Activated CD4-positive, CD25-positive, alpha-beta regulatory T cell treated with anti-CD3 and anti-CD28 coated beads, Interleukin-2, amount 50 U/mL, for 24 hours (primary cell): ENCODE measurements around the gene TMEM183A.

ENCODE experiments used
- ATAC-seq, 2 donors: fragments of 150-1000 bp; cut with Tn5 transposase; one replicate each; pipeline ENCODE4 v1.10.0; 2021; ENCODE audit warnings: mild to moderate bottlenecking in 1 of 2, moderate library complexity in 1 of 2

Gene TMEM183A

GRCh38 chr1:203031467-203031866 lies 24.3 kb downstream of the TMEM183A start:
- ATAC-seq = no peak

DNA sequence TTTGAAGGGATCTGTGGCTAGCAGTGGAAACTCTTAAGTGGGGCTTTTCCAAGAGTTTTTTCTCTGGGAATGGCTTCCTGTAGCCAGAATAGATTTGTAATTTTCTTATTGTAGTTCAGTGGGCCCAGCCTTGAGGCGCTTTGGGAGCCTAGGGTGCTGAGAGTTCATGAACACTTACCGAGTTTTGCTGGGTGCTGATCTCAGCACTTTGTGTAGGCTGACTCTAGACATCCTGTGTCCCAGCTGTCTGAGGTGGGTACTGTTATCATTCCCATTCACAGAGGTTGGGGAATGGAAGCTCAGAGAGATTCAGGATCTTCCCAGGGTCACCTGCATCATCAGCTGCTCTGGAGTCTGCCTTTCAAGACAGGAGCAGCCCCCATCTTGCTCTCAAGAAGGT lies 26.1 kb downstream of the TMEM183A start:
- no peak for ATAC-seq

GRCh38 chr1:203033917-203034316 lies 26.7 kb downstream of the TMEM183A start:
- no peak for ATAC-seq

DNA sequence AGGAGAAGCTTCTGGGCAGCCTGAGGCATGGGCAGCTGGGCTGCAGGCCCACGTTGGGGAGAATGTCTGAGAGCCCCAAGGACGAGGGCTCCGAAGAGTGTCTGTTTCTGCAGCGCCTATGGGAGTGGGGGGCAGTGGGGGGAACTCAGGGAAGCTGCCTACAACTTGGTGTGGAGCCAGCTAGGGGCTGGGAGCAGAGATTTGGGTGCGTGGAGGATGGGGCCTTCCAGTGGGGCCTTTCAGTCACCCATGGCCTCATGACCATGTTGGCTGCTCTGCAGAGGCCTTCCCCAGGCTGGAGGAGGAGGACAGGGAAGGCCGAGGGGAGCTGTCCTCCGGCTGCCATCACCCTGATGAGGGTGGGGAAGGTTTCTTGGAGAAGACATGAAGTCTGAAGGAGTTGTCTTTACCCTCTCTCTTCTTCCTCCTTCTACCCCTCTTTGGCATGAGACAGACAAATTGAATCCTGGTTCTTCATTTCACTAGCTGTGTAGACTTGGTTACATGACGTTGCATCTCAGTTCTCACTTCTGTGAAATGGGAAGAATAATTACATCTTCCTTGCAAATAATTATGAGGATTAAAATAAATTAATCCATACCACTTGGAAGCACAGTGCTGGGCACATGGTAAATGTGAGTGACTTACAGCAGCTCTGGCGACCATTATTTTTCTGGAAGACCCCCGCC lies 27.4 kb downstream of the TMEM183A start:
- ATAC-seq = no peak

DNA sequence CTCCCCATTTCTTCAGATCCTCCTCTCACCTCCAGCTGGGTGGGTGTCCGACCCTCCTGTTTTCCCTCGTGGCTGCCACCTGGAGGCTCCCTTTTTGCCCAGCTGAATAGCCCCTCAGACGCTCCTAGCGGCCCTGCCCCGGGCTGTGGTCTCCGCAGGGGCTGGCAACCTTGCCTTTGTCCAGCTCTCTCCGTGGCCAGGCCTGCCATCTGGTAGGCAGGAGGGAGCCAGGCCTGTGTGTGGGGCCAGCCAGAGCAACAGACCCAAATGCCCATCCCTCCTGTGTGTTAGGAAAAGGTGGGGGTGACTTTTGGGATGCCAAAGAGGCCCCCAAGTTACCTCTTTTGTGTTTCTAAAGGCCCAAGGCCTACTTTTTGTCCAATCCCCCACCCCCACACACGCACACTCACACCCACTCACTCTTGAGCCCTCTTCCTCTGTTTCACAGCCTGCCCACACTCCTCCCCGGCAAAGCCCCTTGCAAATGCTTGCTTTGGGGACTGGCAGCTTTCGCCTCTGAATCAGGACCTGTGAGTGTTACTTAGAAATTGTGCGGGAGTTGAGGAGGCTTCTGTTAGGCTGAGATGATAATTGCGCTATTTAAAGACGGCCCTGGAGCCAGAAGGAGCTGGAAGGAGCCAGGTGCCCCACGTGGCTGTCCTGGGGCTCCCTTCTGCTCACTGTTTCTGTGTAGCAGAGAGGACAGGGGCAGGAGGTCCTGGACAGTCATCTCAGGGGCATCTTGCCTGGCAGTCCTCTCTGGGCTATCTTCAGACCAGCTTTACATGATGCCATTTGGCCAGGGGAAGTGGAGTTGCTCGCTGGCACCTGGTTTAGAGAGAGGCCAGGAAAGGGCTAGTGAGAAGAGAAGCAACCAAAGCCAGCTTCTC lies 28.2 kb downstream of the TMEM183A start:
- ATAC-seq = no peak

DNA sequence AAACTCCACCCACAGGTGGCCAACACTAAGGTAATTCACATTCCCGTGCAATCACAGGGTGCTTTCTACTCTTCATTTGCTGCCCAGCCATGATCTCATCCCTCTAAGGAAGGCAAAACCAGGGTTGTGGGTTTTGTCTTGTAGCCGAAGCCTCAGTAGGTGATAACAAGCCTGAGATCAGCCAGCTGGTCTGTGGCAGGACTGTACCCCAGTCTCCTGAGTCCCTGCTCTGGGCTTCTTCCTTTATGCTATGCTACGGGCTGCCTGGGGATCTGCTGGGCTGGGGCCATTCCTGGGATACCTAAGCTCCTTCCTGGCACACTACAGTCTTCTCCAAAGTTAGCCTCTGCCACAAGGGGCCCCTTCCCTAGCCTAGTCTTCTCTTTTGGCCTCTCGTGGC lies 29.0 kb downstream of the TMEM183A start:
- no peak for ATAC-seq

DNA sequence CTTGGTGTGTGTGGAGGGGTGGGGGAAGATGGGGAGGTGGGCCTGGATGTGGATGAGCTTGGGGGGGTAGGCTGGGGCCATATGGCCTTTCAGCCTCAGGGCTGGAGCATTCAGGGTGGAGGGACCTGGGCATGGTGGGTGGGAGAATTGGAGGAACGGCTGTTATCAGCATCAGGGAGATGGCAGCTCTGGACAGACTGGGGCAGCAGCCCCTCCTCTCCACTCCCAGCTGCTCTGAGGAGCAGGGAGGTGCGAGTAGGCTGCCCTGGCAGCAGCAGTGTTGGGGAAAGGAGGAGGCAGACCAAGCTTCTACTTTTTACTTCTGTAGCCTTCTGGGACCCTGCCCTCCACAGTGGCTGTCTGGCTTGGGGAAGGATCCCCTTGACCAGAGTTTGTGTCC lies 29.4 kb downstream of the TMEM183A start:
- ATAC-seq = no peak

DNA sequence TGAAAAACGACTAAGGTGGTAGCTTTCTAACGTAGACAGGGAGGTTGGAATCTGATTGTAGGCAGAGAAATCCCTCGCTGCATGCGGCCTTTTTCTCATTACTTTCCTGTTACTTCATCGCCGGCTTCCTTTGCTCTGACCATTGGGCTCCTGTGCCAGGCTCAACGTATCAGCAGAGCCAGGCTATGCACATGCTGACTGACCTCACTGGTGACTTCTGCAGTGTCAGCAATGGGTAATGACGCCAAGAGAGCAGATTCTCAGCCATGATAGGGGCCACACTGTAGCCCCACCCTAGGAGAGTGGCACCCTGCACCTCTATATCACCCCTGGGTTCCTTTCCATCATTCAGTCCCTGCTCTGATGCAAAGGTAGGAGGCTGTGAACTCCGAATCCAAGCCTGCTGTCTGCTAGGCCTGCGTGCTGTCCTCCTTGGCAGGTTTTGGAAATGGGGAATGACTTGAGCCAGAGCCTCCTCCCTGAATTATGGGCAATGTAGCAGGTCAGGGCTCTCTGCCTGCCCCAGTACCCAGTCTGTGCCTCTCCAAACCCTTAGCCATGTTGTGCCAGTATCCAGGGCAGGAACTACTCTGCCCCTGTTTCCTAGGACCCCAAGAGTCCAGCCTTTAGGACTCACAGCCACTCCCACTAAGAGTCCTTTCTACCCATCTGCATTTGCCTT lies 30.5 kb downstream of the TMEM183A start:
- ATAC-seq = no peak

GRCh38 chr1:203038217-203038741 lies 31.1 kb downstream of the TMEM183A start:
- ATAC-seq = no peak

- ATAC-seq = peak; percentile 76 to 80
Observed at GRCh38 chr1:203038891-203039608, 31.9 kb downstream of the TMEM183A start.

GRCh38 chr1:203039609-203040512 lies 32.7 kb downstream of the TMEM183A start:
- ATAC-seq = no peak

- ATAC-seq = no peak
Observed at GRCh38 chr1:203040513-203041275, 33.5 kb downstream of the TMEM183A start.

- no peak for ATAC-seq
Observed at GRCh38 chr1:203041351-203041932, 34.3 kb downstream of the TMEM183A start.

- ATAC-seq = no peak
Observed at GRCh38 chr1:203043830-203044545, 36.8 kb downstream of the TMEM183A start.

DNA sequence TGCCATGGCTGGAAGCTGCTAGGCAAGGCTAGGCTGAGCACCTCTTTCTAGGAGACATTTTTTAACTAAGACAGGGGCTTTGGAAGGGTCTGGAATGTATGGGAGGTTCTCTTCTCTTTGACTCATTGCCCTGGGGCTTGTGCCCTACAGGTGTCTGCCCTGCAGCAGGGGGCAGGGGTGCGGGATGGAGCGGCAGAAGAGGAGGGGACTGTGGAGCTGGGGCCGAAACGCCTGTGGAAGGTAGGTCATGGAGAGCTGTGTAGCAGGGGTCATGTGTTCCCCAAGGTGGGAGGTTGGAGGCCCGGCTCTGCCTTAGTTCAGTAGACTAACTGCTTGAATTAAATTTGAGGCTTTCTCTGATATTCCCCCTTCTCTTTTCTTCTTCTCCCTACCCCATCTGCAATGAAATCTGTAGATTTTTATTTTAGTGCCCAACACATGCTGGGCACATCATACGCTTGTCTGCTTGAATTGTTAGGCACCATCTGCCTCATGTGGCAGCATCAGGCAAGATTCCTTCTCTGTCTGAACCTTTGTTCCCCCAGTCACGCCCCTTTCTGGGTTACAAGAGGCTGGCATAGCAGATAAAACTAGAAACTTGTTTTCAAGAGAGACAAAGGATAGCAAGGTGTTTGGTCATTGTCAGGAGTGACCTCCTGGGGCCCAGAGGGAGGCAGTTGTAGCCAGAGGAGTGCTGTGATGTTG lies 37.5 kb downstream of the TMEM183A start:
- ATAC-seq = no peak

DNA sequence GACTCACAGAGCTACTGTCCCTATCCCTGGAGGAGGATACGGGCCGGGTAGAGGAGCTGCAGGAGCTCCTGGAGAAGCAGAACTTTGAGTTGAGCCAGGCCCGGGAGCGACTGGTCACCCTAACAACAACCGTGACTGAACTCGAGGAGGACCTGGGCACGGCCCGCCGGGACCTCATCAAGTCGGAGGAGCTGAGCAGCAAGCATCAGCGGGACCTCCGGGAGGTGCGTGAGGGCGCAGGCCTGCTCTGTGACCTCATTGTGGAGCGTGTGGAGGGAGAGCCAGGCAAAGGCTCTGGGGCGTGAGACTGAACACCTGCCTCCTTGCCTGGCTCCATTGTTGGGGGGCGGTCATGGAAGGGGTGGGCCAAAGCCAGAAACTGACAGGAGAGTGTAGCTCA lies 38.2 kb downstream of the TMEM183A start:
- ATAC-seq = no peak

DNA sequence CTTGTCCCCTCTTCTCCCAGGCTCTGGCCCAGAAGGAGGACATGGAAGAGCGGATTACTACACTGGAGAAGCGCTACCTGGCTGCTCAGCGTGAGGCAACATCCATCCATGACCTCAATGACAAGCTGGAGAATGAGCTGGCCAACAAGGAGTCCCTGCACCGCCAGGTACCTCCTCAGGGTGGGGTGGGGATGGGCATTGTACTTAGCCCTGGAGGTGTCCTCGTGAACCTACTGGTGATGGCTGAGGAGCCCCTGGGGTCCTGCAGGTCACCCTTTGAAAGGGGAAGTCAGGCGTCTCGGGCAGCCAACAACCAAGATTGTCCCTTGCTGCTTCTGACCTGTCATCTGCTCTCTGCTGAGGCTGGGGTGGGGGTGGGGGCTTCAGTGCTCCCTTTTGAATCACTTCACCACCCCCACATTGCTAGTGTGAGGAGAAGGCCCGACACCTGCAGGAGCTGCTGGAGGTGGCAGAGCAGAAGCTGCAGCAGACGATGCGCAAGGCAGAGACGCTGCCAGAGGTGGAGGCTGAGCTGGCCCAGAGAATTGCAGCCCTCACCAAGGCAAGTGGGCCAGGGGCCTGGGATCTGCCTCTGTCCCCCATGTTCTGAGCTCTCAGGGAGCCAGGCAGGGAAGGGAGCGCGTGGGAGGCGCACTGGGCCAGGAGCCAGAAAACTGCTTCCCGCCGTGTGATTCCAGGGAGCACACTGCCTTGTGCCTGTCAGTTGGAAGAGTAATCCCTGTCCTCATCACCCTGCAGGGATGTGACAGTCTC lies 38.8 kb downstream of the TMEM183A start:
- no peak for ATAC-seq

- ATAC-seq = peak in 1 of 2 donors; percentile 13
Observed at GRCh38 chr1:203046984-203047630, 39.9 kb downstream of the TMEM183A start.
